Skin epidermis (tissue), 12 donors: Measurements from ENCODE around the gene TRUB2.
A peak's percentile ranks its signal among the peaks of the same experiment; 100 is the strongest.

Source experiments
- H3K27ac ChIP-seq, 21 experiments: fragments of 200-600 bp; sonication (generic) in 11 of 21; one replicate each; pipeline ENCODE4 v1.5.0; 2020; ENCODE audit warnings: mild to moderate bottlenecking in 3 of 21, inconsistent platforms in 2 of 21, moderate library complexity in 2 of 21
- H3K4me3 ChIP-seq, 7 experiments: fragments of 200-600 bp; sonication (generic) in 2 of 7; one replicate each; pipeline ENCODE4 v1.5.0; 2020; ENCODE audit warnings: inconsistent platforms in 2 of 7, mild to moderate bottlenecking in 2 of 7, moderate library complexity in 1 of 7

TRUB2 gene, protein sequence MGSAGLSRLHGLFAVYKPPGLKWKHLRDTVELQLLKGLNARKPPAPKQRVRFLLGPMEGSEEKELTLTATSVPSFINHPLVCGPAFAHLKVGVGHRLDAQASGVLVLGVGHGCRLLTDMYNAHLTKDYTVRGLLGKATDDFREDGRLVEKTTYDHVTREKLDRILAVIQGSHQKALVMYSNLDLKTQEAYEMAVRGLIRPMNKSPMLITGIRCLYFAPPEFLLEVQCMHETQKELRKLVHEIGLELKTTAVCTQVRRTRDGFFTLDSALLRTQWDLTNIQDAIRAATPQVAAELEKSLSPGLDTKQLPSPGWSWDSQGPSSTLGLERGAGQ

GRCh38 chr9:128322404-128323211 lies at the start of gene TRUB2, which contains the start of gene COQ4:
TRUB2 (minus strand) TSS chr9:128322447; CDS start chr9:128322408, 39 bp downstream.
COQ4 (plus strand) TSS chr9:128322839; CDS start chr9:128322859, 20 bp downstream.
- peak within 1 kb of the TSS; percentile 72 to 98 (median 87) for H3K4me3 ChIP-seq
- peak within 1 kb of the TSS; percentile 31 to 98 (median 91) for H3K27ac ChIP-seq

DNA sequence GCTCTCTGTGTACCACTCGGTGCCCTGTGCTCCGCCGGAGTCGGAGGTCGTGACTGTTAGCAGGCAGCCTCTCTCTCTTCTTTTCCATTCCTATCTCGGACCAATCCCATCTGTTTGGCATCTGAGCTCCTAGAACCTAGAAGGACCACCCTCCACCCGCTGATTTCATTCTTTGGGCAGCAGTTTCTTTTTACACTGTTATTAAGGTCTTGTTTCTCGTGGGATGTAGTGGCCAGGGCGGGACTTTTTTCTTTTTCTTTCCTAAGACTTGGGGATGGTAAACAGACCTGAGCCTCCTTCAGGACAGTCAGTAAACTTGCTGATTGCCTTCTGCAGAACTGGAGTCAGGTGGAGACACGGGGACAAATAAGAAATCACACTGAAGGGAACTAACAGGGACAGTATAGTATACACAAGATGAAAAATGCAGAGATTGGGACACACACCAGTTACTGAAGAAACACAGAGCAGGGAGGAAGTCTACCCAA lies 49.4 kb upstream of the TRUB2 start:
- H3K4me3 ChIP-seq = peak overlapping the region; percentile 53 to 86 (median 76)

DNA sequence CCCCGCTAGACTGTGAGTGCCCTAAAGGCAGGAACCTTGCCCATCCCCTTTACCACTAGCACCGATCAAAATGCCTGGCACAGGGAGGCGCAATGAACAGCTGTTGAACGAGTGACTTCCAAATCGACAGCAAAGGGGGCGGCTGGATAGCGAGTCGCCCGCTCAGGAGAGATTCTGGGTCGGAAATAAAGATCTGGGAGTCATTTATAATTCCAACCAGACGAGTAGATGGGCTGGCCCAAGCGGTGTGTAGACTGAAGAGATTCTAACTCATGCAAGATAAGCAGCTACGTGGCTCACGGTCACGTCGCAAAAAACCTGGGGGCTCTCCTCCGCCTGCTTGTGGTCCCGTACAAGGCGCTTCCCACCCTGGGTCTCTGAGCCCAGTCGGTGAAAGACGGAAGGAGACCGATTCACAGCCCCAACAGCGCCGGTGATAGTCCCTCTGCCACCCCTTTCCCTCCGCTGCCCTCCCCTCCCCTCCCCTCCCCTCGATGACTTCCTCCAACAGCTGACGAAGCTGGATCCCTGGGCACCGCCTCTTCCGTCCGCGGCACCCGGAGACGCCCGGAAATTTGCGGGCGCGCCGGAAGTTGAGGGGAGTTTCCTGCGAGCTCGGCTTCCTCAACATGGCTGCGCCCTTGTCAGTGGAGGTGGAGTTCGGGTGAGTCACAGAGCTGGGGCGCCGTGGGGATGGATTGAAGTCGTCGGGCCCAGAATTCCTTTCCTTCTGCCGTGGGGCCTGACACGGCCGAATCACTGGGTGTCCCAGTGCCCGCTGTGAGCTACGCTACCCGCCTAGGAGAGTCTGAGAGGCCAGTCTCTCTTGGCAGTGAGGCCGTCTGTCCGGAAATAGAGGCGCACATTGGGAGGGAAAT lies 48.7 kb upstream of the TRUB2 start, which contains the start of gene URM1:
Gene URM1, plus strand, starts transcription at position 623 of the 878 bp plus-strand sequence. Its CDS starts 7 bp downstream, at position 630.
- H3K4me3 ChIP-seq = peak within 1 kb of the TSS; percentile 53 to 86 (median 76)
- H3K27ac ChIP-seq = peak within 1 kb of the TSS; percentile 72 to 98 (median 93)

More for the DNA sequence above, 49.4 kb upstream of the TRUB2 start:
- H3K27ac ChIP-seq = peak overlapping the region; percentile 69 to 98 (median 93)

- peak overlapping the region; percentile 53 to 86 (median 76) for H3K4me3 ChIP-seq
- peak overlapping the region; percentile 65 to 98 (median 93) for H3K27ac ChIP-seq
Observed at GRCh38 chr9:128370367-128370751, 48.1 kb upstream of the TRUB2 start.

GRCh38 chr9:128369024-128369706 lies 46.9 kb upstream of the TRUB2 start:
- peak overlapping the region in 2 of 21 experiments; percentile 97 for H3K27ac ChIP-seq
- no peak overlapping the region for H3K4me3 ChIP-seq

GRCh38 chr9:128365525-128365924 lies 43.3 kb upstream of the TRUB2 start:
- Histone ChIP-seq H3K27ac (peak overlapping the region in 8 of 21 experiments; percentile 8 to 81 (median 68)), H3K4me3 (peak overlapping the region in 2 of 7 experiments; percentile 26 to 44)

- Histone ChIP-seq H3K4me3 (no peak overlapping the region), H3K27ac (peak overlapping the region in 2 of 21 experiments; percentile 39 to 44)
Observed at GRCh38 chr9:128362774-128363173, 40.5 kb upstream of the TRUB2 start.

DNA sequence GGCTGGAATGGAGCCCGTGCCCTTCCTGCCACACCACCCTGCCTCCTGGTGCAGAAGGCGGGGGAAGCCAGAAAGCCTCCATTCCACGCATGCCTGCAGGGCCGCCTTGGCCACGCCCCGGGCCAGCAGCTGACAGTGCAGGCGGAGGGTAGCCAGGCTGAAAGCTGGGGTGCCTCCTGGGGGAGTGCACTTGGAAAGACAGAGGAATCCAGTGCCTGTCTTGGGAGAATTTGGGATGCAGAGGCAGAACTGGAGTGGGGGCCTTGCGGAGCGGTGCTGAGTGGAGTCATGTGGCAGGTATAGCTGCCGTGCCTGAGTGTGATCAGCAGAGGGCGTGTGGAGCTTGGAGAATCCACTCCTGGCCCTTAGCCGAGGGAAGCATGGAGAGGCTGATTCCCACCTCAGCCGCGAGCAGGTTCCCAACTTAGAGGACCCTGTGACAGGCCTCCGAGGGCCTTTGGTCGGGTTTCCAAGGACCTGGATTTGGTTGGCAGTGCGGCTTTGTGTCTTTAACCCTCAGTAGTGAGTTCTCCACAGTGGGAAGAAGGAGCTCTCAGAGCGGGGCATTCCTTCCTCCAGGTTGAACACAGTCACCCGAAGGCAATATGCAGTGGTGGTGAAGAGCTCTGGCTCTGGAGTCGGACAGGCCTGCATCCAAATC lies 39.9 kb upstream of the TRUB2 start:
- peak overlapping the region in 19 of 21 experiments; percentile 13 to 75 (median 52) for H3K27ac ChIP-seq
- H3K4me3 ChIP-seq = peak overlapping the region in 6 of 7 experiments; percentile 6 to 36 (median 22)

DNA sequence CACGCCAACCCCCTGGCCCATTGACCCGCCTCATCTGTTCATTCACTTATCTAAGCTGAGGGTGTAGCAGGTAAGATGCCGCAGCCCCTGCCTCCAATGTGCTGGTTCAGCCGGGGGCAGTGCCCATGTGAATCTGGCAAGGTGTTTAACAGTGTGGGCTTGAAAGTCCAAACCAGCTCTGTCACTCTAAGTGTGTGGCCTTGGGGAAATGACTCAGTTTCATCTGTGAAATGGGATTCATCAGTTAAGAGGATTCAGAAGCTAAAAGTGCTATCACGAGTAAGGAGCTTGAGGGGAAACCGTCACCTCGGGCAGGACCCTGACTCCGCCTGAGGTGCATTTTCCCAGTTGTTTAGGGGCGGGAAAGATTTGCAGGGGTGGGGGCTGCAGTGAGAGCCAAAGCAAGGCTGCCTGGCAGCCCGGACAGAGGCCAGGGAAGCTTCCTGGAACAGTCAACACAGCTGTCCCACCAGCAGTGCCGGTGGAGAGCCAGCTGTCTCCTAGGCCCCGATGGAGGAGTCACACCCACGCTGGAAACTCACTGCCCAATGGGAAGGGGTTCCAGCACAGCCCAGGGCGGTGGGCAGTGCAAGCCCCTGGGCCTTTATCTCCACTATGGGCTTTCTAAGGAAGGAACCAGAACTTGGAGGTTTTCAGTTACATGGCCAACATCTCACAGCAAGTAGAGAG lies 39.2 kb upstream of the TRUB2 start:
- peak overlapping the region in 16 of 21 experiments; percentile 13 to 75 (median 57) for H3K27ac ChIP-seq
- H3K4me3 ChIP-seq = peak overlapping the region in 5 of 7 experiments; percentile 6 to 36 (median 17)

DNA sequence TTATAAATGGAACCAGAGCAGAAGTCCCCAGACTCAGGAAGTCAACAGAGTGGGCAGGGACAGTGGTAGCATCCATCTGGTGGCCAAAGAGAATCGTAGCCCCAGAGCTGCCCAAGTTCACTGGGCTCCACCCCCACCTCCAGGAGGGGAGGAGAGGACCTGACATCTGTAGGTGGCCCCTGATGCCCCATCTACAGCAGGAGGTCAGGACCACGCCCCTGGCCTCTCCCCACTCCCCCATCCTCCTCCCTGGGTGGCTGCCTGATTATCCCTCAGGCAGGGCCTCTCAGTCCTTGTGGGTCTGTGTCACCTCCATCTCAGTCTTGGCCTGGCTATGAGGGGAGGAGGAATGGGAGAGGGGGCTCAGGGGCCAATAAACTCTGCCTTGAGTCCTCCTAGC lies 38.6 kb upstream of the TRUB2 start:
- H3K4me3 ChIP-seq = no peak overlapping the region
- peak overlapping the region in 6 of 21 experiments; percentile 8 to 69 (median 46) for H3K27ac ChIP-seq

- Histone ChIP-seq H3K27ac (no peak overlapping the region), H3K4me3 (no peak overlapping the region)
Observed at GRCh38 chr9:128358861-128359260, 36.6 kb upstream of the TRUB2 start.

DNA sequence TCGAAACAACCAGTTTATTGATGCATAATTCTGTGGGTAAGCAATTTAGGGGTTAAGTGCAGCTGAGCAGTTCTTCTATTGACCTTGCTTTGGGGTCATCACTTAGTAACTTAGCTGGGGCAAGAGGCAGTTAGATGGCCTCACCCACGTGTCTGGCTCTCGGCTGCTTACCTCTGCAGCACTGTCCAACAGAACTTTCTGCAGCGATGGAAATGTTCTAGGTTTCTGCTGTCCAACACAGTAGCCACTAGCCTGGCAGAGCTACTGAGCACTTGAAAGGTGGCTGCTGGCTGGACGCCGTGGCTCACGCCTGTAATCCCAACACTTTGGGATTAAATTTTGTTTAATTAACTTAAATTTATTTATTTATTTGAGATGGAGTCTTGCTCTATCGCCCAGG lies 35.8 kb upstream of the TRUB2 start:
- no peak overlapping the region for H3K4me3 ChIP-seq
- H3K27ac ChIP-seq = no peak overlapping the region

- H3K27ac ChIP-seq = no peak overlapping the region
- H3K4me3 ChIP-seq = no peak overlapping the region
Observed at GRCh38 chr9:128355451-128355850, 33.2 kb upstream of the TRUB2 start.

- H3K27ac ChIP-seq = no peak overlapping the region
- no peak overlapping the region for H3K4me3 ChIP-seq
Observed at GRCh38 chr9:128349772-128350171, 27.5 kb upstream of the TRUB2 start.

- Histone ChIP-seq H3K4me3 (no peak overlapping the region), H3K27ac (no peak overlapping the region)
Observed at GRCh38 chr9:128349125-128349524, 26.9 kb upstream of the TRUB2 start.

DNA sequence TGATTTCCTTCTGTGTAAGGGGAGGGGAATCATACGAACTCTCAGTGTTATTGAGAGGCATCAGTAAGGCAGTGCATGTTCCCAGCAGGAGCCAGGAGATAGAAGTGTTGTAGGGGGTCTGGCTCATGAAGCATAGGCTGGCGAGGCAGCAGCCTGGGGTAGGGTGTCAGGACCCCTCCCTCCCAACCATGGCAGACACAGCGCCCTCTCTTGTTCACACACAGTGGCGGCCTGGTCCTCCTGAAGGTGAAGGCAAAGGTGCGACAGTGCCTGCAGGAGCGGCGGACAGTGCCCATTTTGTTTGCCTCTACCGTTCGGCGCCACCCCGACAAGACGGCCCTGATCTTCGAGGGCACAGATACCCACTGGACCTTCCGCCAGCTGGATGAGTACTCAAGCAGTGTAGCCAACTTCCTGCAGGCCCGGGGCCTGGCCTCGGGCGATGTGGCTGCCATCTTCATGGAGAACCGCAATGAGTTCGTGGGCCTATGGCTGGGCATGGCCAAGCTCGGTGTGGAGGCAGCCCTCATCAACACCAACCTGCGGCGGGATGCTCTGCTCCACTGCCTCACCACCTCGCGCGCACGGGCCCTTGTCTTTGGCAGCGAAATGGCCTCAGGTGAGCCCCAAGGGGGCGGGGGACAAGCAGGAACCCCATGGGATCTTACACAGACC lies 22.8 kb upstream of the TRUB2 start:
- Histone ChIP-seq H3K27ac (no peak overlapping the region), H3K4me3 (no peak overlapping the region)

DNA sequence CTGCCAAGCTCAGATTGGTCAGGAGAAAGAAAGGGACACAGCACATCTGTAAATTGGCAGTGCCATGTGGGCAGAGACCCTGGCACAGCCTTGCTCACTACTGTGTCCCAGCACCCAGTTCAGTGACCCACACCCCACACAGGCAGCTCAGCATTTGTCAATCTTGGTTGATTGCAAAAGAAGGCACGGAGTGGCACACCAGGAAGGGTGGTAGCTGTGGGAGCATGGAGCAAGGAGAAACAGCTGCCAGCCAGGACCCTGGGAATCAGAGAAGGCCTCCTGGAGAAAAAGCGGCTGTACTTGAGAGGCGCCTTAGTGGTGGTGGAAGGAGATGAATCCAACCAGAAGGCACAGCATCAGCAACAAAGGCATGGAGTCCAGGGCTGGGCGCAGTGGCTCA lies 21.6 kb upstream of the TRUB2 start:
- no peak overlapping the region for H3K27ac ChIP-seq
- no peak overlapping the region for H3K4me3 ChIP-seq
